DND-41 (cell line): Measurements from ENCODE around the gene NFATC3.
A peak's percentile ranks its signal among the peaks of the same experiment; 100 is the strongest.

Experiments
- ATAC-seq: fragments of 200-7000 bp; cut with Tn5 transposase; 3 replicates; pipeline ENCODE4 v1.9.1; 2021; ENCODE audit warnings: low read depth; ENCODE audit not compliant: insufficient read depth
- DNase-seq: peaks from one replicate; pipeline ENCODE4 v3.0.0-alpha.2; 2020
- H2AFZ ChIP-seq: 2 replicates; pipeline ENCODE4 v1.6.0; 2012; ENCODE audit warnings: low read depth, low read length
- H3K27ac ChIP-seq: 2 replicates; pipeline ENCODE4 v1.5.1; 2012; ENCODE audit warnings: low read length, inconsistent platforms
- H3K27me3 ChIP-seq: fragments of 200-600 bp; sonication (generic); 2 replicates; pipeline ENCODE4 v1.6.0; 2012; ENCODE audit warnings: low read length, mild to moderate bottlenecking, inconsistent platforms; ENCODE audit not compliant: insufficient read depth, poor library complexity
- H3K36me3 ChIP-seq: 2 replicates; pipeline ENCODE4 v1.5.1; 2012; ENCODE audit warnings: low read length, inconsistent platforms; ENCODE audit not compliant: insufficient read depth
- H3K4me1 ChIP-seq: 2 replicates; pipeline ENCODE4 v1.5.1; 2012; ENCODE audit warnings: mild to moderate bottlenecking, low read length; ENCODE audit not compliant: insufficient read depth
- H3K4me2 ChIP-seq: 2 replicates; pipeline ENCODE4 v1.6.0; 2012; ENCODE audit warnings: mild to moderate bottlenecking, moderate library complexity, low read length, inconsistent platforms; ENCODE audit not compliant: insufficient read depth
- H3K4me3 ChIP-seq, 2 experiments: fragments of 200-600 bp in 1 of 2; shearing (Covaris generic) in 1 of 2; 2 replicates each; pipeline ENCODE4 v1.5.1; 2012 to 2016; ENCODE audit warnings: inconsistent platforms in 2 of 2, low read length in 2 of 2, mild to moderate bottlenecking in 2 of 2, low read depth in 1 of 2, moderate library complexity in 1 of 2
- H3K79me2 ChIP-seq: 2 replicates; pipeline ENCODE4 v1.6.0; 2012; ENCODE audit warnings: low read length, inconsistent platforms; ENCODE audit not compliant: insufficient read depth
- H3K9ac ChIP-seq: 2 replicates; pipeline ENCODE4 v1.6.0; 2012; ENCODE audit warnings: low read depth, mild to moderate bottlenecking, inconsistent platforms, low read length, moderate library complexity
- H3K9me3 ChIP-seq: 2 replicates; pipeline ENCODE4 v1.5.1; 2012; ENCODE audit warnings: low read length, moderate library complexity, mild to moderate bottlenecking, inconsistent platforms; ENCODE audit not compliant: insufficient read depth, severe bottlenecking
- H4K20me1 ChIP-seq: 2 replicates; pipeline ENCODE4 v1.6.0; 2012; ENCODE audit warnings: low read length; ENCODE audit not compliant: insufficient read depth
- EZH2 ChIP-seq: IDR thresholded peaks from 3 replicates; pipeline ENCODE4 v1.6.1; 2012; ENCODE audit warnings: borderline replicate concordance, low read depth, mild to moderate bottlenecking, moderate library complexity, low read length, inconsistent platforms; ENCODE audit not compliant: severe bottlenecking
- TF ChIP-seq, protein P1 (sequence below): IDR thresholded peaks from 2 replicates; pipeline ENCODE4 v1.5.1; 2012; ENCODE audit warnings: borderline replicate concordance, low read length, moderate library complexity, mild to moderate bottlenecking; ENCODE audit not compliant: poor library complexity, severe bottlenecking; ENCODE audit errors: extremely low read depth

NFATC3 gene

DNA sequence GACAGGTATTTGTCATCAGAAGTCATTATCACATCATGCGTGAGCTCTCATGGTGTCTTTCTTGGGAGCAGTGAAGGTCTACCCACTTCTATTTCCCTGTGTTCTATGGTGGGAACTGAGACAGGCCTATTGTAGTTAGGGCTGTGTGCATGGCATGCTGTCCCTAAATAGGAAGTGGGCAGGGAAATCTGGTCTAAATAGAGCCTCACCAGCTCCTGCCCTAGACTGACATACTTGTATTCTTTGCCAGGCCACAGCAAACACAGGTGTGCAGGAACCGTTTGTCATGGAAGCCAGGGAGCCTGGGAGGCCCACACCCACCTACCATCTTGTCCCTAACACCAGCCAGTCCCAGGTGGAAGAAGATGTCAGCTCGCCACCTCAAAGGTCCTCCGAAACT lies 189.3 kb downstream of the NFATC3 start:
- H4K20me1 ChIP-seq, result peaks cover 49% of the 10 kb centered on the region
- no peaks in the 10 kb centered on the region for H3K27me3 ChIP-seq
- H2AFZ ChIP-seq, result no peak overlapping the region
- no peaks in the 10 kb centered on the region for H3K9me3 ChIP-seq
- peaks cover 83% of the 10 kb centered on the region for H3K79me2 ChIP-seq
- no peak overlapping the region for H3K4me3 ChIP-seq
- TF ChIP-seq, protein P1, sequence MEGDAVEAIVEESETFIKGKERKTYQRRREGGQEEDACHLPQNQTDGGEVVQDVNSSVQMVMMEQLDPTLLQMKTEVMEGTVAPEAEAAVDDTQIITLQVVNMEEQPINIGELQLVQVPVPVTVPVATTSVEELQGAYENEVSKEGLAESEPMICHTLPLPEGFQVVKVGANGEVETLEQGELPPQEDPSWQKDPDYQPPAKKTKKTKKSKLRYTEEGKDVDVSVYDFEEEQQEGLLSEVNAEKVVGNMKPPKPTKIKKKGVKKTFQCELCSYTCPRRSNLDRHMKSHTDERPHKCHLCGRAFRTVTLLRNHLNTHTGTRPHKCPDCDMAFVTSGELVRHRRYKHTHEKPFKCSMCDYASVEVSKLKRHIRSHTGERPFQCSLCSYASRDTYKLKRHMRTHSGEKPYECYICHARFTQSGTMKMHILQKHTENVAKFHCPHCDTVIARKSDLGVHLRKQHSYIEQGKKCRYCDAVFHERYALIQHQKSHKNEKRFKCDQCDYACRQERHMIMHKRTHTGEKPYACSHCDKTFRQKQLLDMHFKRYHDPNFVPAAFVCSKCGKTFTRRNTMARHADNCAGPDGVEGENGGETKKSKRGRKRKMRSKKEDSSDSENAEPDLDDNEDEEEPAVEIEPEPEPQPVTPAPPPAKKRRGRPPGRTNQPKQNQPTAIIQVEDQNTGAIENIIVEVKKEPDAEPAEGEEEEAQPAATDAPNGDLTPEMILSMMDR, result no peak
- TF ChIP-seq EZH2, result no peak
- no peak for DNase-seq
- H3K36me3 ChIP-seq, result peaks cover 64% of the 10 kb centered on the region
- peak overlapping the region; percentile 42 for H3K4me2 ChIP-seq
- no peak overlapping the region for H3K9ac ChIP-seq
- no peak for ATAC-seq
- peaks cover 70% of the 10 kb centered on the region for H3K4me1 ChIP-seq
- H3K27ac ChIP-seq, result peak overlapping the region; percentile 81

DNA sequence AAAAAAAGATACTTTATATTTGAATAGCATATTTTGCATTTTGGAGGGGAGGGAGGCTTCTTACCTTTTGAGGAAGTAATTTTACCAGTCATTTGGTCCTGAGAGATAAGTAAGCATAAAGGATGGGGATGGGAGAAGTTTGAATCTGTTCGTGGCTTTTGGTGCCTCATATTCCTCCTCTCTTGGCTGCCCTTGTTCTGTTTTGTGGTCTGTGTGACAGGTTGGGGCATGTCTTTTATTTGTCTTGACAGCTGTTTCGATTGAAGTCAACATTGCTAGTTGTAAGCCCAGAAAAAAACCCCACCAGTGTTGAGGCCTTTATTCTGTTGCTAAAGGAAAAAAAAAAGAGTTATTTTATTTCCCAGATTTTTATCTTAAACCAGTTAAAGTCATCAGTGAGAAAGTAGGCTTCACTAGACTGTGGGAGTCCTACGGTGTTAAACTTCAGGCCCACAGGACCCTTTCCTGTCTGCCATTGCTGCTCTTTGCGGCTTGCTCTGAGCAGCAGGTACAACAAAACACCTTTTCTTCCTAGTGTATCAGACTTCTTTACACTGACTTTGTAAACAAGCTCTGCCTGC lies 190.5 kb downstream of the NFATC3 start:
- DNase-seq (peak; percentile 86), ATAC-seq (peak; percentile 94)
- Histone ChIP-seq H3K79me2 (peaks cover 83% of the 10 kb centered on the region), H3K27ac (peak overlapping the region; percentile 81), H3K9ac (peak overlapping the region; percentile 36), H3K9me3 (no peaks in the 10 kb centered on the region), H3K27me3 (no peaks in the 10 kb centered on the region), H3K4me2 (peak overlapping the region; percentile 48), H4K20me1 (peaks cover 47% of the 10 kb centered on the region), H3K36me3 (peaks cover 61% of the 10 kb centered on the region), H3K4me1 (peaks cover 63% of the 10 kb centered on the region), H2AFZ (no peak overlapping the region), H3K4me3 (peak overlapping the region in 1 of 2 experiments; percentile 19; a peak in 1 of 4 replicates)
- TF ChIP-seq EZH2, result no peak
- TF ChIP-seq, protein P1, result no peak

DNA sequence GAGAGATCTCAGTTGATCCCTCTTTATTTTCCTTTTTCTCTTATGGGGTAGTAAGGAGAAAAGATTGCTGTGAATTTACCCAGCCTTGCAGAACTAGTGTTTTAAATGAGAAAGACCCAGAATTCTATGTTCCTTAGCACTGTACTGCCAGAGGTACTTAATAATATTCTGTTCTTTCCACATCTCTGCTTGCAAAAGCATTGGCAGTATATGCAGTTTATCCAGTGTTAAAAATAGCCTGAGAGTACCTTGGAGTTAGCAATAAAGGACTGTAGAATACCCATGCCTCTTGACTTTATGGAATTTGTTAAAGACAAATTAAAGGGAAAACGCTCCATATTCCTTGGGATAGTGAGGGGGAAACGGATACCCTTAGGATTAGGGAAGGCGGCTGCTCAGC lies 191.1 kb downstream of the NFATC3 start:
- peaks cover 43% of the 10 kb centered on the region for H4K20me1 ChIP-seq
- no peak for ATAC-seq
- H2AFZ ChIP-seq, result no peak overlapping the region
- DNase-seq, result no peak
- no peaks in the 10 kb centered on the region for H3K27me3 ChIP-seq
- H3K27ac ChIP-seq, result peak overlapping the region; percentile 81
- H3K9me3 ChIP-seq, result no peaks in the 10 kb centered on the region
- H3K79me2 ChIP-seq, result peaks cover 83% of the 10 kb centered on the region
- peaks cover 60% of the 10 kb centered on the region for H3K36me3 ChIP-seq
- peak overlapping the region; percentile 48 for H3K4me2 ChIP-seq
- peak overlapping the region; percentile 36 for H3K9ac ChIP-seq
- no peak for TF ChIP-seq EZH2
- TF ChIP-seq, protein P1, result no peak
- H3K4me1 ChIP-seq, result peaks cover 57% of the 10 kb centered on the region
- peak overlapping the region in 1 of 2 experiments; percentile 19; a peak in 2 of 4 replicates for H3K4me3 ChIP-seq
